ENCODE results near the gene MBD3L2. TPM values are rescaled to one million over a fixed set of nuclear protein-coding genes. Genes with fewer than 3 reads are reported as not detected.

Gene MBD3L2
- total and polyA plus RNA-seq, 9 of the 15 experiments (the other 6 are each of a cell fraction or from before 2014, with no cell fraction given), result not detected

DNA sequence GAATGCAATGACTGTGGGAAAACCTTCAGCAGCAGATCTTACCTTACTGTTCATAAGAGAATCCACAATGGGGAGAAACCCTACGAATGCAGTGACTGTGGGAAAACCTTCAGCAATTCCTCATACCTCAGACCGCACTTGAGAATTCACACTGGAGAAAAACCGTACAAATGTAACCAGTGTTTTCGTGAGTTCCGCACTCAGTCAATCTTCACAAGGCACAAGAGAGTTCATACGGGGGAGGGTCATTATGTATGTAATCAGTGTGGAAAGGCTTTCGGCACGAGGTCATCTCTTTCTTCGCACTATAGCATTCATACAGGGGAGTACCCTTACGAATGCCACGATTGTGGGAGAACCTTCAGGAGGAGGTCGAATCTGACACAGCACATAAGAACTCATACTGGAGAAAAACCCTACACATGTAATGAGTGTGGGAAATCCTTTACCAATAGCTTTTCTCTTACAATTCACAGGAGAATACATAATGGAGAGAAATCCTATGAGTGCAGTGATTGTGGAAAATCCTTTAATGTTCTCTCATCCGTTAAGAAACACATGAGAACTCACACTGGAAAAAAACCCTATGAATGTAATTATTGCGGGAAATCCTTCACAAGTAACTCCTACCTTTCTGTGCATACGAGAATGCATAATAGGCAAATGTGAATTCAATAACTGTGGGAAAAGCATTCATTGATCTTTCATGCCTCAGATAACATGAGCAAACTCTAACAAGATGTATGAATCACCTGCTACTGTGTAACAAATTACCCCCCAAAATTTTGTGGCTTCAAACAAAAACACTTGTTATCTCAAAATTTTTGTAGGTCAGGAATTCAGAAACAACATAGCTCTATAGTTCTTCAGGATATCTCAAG is 34.2 kb downstream of the MBD3L2 start (continued):
- TF ChIP-seq, protein P1, sequence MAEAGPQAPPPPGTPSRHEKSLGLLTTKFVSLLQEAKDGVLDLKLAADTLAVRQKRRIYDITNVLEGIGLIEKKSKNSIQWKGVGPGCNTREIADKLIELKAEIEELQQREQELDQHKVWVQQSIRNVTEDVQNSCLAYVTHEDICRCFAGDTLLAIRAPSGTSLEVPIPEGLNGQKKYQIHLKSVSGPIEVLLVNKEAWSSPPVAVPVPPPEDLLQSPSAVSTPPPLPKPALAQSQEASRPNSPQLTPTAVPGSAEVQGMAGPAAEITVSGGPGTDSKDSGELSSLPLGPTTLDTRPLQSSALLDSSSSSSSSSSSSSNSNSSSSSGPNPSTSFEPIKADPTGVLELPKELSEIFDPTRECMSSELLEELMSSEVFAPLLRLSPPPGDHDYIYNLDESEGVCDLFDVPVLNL (CRISPR knock-in tag; IDR thresholded peaks at IDR 0.05; ENCODE audit: low read depth), result no peak
- peak; percentile 37; the same call in 1 of the 2 replicates for TF ChIP-seq POLR2A (conservative IDR thresholded peaks at IDR 0.05)
- TF ChIP-seq, protein P2, sequence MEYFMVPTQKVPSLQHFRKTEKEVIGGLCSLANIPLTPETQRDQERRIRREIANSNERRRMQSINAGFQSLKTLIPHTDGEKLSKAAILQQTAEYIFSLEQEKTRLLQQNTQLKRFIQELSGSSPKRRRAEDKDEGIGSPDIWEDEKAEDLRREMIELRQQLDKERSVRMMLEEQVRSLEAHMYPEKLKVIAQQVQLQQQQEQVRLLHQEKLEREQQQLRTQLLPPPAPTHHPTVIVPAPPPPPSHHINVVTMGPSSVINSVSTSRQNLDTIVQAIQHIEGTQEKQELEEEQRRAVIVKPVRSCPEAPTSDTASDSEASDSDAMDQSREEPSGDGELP (CRISPR knock-in tag; IDR thresholded peaks at IDR 0.05; ENCODE audit: borderline replicate concordance), result no peak
- no peak for TF ChIP-seq ZNF12 (CRISPR knock-in tag; IDR thresholded peaks at IDR 0.05)
- TF ChIP-seq, protein P3, sequence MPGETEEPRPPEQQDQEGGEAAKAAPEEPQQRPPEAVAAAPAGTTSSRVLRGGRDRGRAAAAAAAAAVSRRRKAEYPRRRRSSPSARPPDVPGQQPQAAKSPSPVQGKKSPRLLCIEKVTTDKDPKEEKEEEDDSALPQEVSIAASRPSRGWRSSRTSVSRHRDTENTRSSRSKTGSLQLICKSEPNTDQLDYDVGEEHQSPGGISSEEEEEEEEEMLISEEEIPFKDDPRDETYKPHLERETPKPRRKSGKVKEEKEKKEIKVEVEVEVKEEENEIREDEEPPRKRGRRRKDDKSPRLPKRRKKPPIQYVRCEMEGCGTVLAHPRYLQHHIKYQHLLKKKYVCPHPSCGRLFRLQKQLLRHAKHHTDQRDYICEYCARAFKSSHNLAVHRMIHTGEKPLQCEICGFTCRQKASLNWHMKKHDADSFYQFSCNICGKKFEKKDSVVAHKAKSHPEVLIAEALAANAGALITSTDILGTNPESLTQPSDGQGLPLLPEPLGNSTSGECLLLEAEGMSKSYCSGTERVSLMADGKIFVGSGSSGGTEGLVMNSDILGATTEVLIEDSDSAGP (CRISPR knock-in tag; IDR thresholded peaks at IDR 0.05), result no peak
- TF ChIP-seq, protein P4, sequence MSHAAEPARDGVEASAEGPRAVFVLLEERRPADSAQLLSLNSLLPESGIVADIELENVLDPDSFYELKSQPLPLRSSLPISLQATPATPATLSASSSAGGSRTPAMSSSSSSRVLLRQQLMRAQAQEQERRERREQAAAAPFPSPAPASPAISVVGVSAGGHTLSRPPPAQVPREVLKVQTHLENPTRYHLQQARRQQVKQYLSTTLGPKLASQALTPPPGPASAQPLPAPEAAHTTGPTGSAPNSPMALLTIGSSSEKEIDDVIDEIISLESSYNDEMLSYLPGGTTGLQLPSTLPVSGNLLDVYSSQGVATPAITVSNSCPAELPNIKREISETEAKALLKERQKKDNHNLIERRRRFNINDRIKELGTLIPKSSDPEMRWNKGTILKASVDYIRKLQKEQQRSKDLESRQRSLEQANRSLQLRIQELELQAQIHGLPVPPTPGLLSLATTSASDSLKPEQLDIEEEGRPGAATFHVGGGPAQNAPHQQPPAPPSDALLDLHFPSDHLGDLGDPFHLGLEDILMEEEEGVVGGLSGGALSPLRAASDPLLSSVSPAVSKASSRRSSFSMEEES (CRISPR knock-in tag; IDR thresholded peaks at IDR 0.05), result no peak
- TF ChIP-seq, protein P5, sequence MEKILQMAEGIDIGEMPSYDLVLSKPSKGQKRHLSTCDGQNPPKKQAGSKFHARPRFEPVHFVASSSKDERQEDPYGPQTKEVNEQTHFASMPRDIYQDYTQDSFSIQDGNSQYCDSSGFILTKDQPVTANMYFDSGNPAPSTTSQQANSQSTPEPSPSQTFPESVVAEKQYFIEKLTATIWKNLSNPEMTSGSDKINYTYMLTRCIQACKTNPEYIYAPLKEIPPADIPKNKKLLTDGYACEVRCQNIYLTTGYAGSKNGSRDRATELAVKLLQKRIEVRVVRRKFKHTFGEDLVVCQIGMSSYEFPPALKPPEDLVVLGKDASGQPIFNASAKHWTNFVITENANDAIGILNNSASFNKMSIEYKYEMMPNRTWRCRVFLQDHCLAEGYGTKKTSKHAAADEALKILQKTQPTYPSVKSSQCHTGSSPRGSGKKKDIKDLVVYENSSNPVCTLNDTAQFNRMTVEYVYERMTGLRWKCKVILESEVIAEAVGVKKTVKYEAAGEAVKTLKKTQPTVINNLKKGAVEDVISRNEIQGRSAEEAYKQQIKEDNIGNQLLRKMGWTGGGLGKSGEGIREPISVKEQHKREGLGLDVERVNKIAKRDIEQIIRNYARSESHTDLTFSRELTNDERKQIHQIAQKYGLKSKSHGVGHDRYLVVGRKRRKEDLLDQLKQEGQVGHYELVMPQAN (IDR thresholded peaks at IDR 0.05; ENCODE audit: borderline replicate concordance), result no peak
- TF ChIP-seq NFRKB (IDR thresholded peaks at IDR 0.05; ENCODE audit: low read depth), result peak; percentile 58; the same call in 1 of the 2 replicates
- TF ChIP-seq SMAD2 (IDR thresholded peaks at IDR 0.05; ENCODE audit: low read depth, low read length), result no peak
- peak; percentile 90 for TF ChIP-seq RBM25 (IDR thresholded peaks at IDR 0.05; ENCODE audit: low read depth, low read length, severe bottlenecking)
- TF ChIP-seq, protein P6, sequence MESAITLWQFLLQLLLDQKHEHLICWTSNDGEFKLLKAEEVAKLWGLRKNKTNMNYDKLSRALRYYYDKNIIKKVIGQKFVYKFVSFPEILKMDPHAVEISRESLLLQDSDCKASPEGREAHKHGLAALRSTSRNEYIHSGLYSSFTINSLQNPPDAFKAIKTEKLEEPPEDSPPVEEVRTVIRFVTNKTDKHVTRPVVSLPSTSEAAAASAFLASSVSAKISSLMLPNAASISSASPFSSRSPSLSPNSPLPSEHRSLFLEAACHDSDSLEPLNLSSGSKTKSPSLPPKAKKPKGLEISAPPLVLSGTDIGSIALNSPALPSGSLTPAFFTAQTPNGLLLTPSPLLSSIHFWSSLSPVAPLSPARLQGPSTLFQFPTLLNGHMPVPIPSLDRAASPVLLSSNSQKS (CRISPR knock-in tag; IDR thresholded peaks at IDR 0.05), result no peak
- peak; percentile 99 for TF ChIP-seq ZNF75A (CRISPR knock-in tag; IDR thresholded peaks at IDR 0.05)
- no peak for TF ChIP-seq NCOA2 (IDR thresholded peaks at IDR 0.05; ENCODE audit: partially characterized antibody in 2 of 2)
- TF ChIP-seq ZNF212 (CRISPR knock-in tag; IDR thresholded peaks at IDR 0.05), result no peak
- no peak for TF ChIP-seq ETS2 (tag; IDR thresholded peaks at IDR 0.05; ENCODE audit: borderline replicate concordance, poor library complexity, severe bottlenecking)
